DND-41 (cell line): Measurements from ENCODE around the gene POSTN.

Experiments
- ATAC-seq: fragments of 200-7000 bp; cut with Tn5 transposase; 3 replicates; pipeline ENCODE4 v1.9.1; 2021; ENCODE audit warnings: low read depth; ENCODE audit not compliant: insufficient read depth
- DNase-seq: peaks from one replicate; pipeline ENCODE4 v3.0.0-alpha.2; 2020
- H2AFZ ChIP-seq: 2 replicates; pipeline ENCODE4 v1.6.0; 2012; ENCODE audit warnings: low read depth, low read length
- H3K27ac ChIP-seq: 2 replicates; pipeline ENCODE4 v1.5.1; 2012; ENCODE audit warnings: low read length, inconsistent platforms
- H3K27me3 ChIP-seq: fragments of 200-600 bp; sonication (generic); 2 replicates; pipeline ENCODE4 v1.6.0; 2012; ENCODE audit warnings: low read length, mild to moderate bottlenecking, inconsistent platforms; ENCODE audit not compliant: insufficient read depth, poor library complexity
- H3K36me3 ChIP-seq: 2 replicates; pipeline ENCODE4 v1.5.1; 2012; ENCODE audit warnings: low read length, inconsistent platforms; ENCODE audit not compliant: insufficient read depth
- H3K4me1 ChIP-seq: 2 replicates; pipeline ENCODE4 v1.5.1; 2012; ENCODE audit warnings: mild to moderate bottlenecking, low read length; ENCODE audit not compliant: insufficient read depth
- H3K4me2 ChIP-seq: 2 replicates; pipeline ENCODE4 v1.6.0; 2012; ENCODE audit warnings: mild to moderate bottlenecking, moderate library complexity, low read length, inconsistent platforms; ENCODE audit not compliant: insufficient read depth
- H3K4me3 ChIP-seq, 2 experiments: fragments of 200-600 bp in 1 of 2; shearing (Covaris generic) in 1 of 2; 2 replicates each; pipeline ENCODE4 v1.5.1; 2012 to 2016; ENCODE audit warnings: inconsistent platforms in 2 of 2, low read length in 2 of 2, mild to moderate bottlenecking in 2 of 2, low read depth in 1 of 2, moderate library complexity in 1 of 2
- H3K79me2 ChIP-seq: 2 replicates; pipeline ENCODE4 v1.6.0; 2012; ENCODE audit warnings: low read length, inconsistent platforms; ENCODE audit not compliant: insufficient read depth
- H3K9ac ChIP-seq: 2 replicates; pipeline ENCODE4 v1.6.0; 2012; ENCODE audit warnings: low read depth, mild to moderate bottlenecking, inconsistent platforms, low read length, moderate library complexity
- H3K9me3 ChIP-seq: 2 replicates; pipeline ENCODE4 v1.5.1; 2012; ENCODE audit warnings: low read length, moderate library complexity, mild to moderate bottlenecking, inconsistent platforms; ENCODE audit not compliant: insufficient read depth, severe bottlenecking
- H4K20me1 ChIP-seq: 2 replicates; pipeline ENCODE4 v1.6.0; 2012; ENCODE audit warnings: low read length; ENCODE audit not compliant: insufficient read depth
- CTCF ChIP-seq: IDR thresholded peaks from 2 replicates; pipeline ENCODE4 v1.5.1; 2012; ENCODE audit warnings: borderline replicate concordance, low read length, moderate library complexity, mild to moderate bottlenecking; ENCODE audit not compliant: poor library complexity, severe bottlenecking; ENCODE audit errors: extremely low read depth
- EZH2 ChIP-seq: IDR thresholded peaks from 3 replicates; pipeline ENCODE4 v1.6.1; 2012; ENCODE audit warnings: borderline replicate concordance, low read depth, mild to moderate bottlenecking, moderate library complexity, low read length, inconsistent platforms; ENCODE audit not compliant: severe bottlenecking

POSTN gene

GRCh38 chr13:37636701-37637100, 38.1 kb upstream of the POSTN start:
- no peak overlapping the region for H2AFZ ChIP-seq
- no peak overlapping the region for H3K9ac ChIP-seq
- no peak overlapping the region for H3K4me3 ChIP-seq
- H3K4me2 ChIP-seq = no peak overlapping the region
- H3K27ac ChIP-seq = no peak overlapping the region
- DNase-seq = no peak
- TF ChIP-seq CTCF = no peak
- TF ChIP-seq EZH2 = no peak
- H3K9me3 ChIP-seq = no peaks in the 10 kb centered on the region
- no peaks in the 10 kb centered on the region for H3K27me3 ChIP-seq
- no peaks in the 10 kb centered on the region for H3K4me1 ChIP-seq
- H3K36me3 ChIP-seq = no peaks in the 10 kb centered on the region
- ATAC-seq = no peak
- no peaks in the 10 kb centered on the region for H4K20me1 ChIP-seq
- H3K79me2 ChIP-seq = no peaks in the 10 kb centered on the region

GRCh38 chr13:37632294-37632693, 33.7 kb upstream of the POSTN start:
- H3K9me3 ChIP-seq = no peaks in the 10 kb centered on the region
- no peaks in the 10 kb centered on the region for H3K27me3 ChIP-seq
- H3K9ac ChIP-seq = no peak overlapping the region
- no peak overlapping the region for H3K4me3 ChIP-seq
- TF ChIP-seq EZH2 (no peak), CTCF (no peak)
- no peaks in the 10 kb centered on the region for H3K79me2 ChIP-seq
- no peaks in the 10 kb centered on the region for H3K4me1 ChIP-seq
- no peaks in the 10 kb centered on the region for H4K20me1 ChIP-seq
- H2AFZ ChIP-seq = no peak overlapping the region
- ATAC-seq = no peak
- no peak for DNase-seq
- no peaks in the 10 kb centered on the region for H3K36me3 ChIP-seq
- no peak overlapping the region for H3K4me2 ChIP-seq
- H3K27ac ChIP-seq = no peak overlapping the region

GRCh38 chr13:37627428-37627827, 28.9 kb upstream of the POSTN start:
- no peak overlapping the region for H3K27ac ChIP-seq
- H3K79me2 ChIP-seq = no peaks in the 10 kb centered on the region
- DNase-seq (no peak), ATAC-seq (no peak)
- H3K9me3 ChIP-seq = no peaks in the 10 kb centered on the region
- no peaks in the 10 kb centered on the region for H4K20me1 ChIP-seq
- no peak overlapping the region for H3K4me2 ChIP-seq
- no peaks in the 10 kb centered on the region for H3K4me1 ChIP-seq
- H3K4me3 ChIP-seq = no peak overlapping the region
- no peak overlapping the region for H3K9ac ChIP-seq
- no peaks in the 10 kb centered on the region for H3K36me3 ChIP-seq
- H3K27me3 ChIP-seq = no peaks in the 10 kb centered on the region
- TF ChIP-seq CTCF = no peak
- H2AFZ ChIP-seq = no peak overlapping the region

- Histone ChIP-seq H3K9me3 (no peaks in the 10 kb centered on the region), H3K4me2 (no peak overlapping the region), H3K27ac (no peak overlapping the region), H3K36me3 (no peaks in the 10 kb centered on the region), H3K4me1 (no peaks in the 10 kb centered on the region), H3K79me2 (no peaks in the 10 kb centered on the region), H3K4me3 (no peak overlapping the region), H3K27me3 (no peaks in the 10 kb centered on the region), H2AFZ (no peak overlapping the region), H4K20me1 (no peaks in the 10 kb centered on the region), H3K9ac (no peak overlapping the region)
- TF ChIP-seq CTCF = no peak
- TF ChIP-seq EZH2 = no peak
- no peak for DNase-seq
- ATAC-seq = no peak
These were observed 23.3 kb upstream of the POSTN start for GRCh38 chr13:37621811-37622361.
